ENCODE data around the gene ZBTB47. TPM values are rescaled to one million over a fixed set of nuclear protein-coding genes. Genes with fewer than 3 reads are reported as not detected.

The ZBTB47 gene
- total and polyA plus RNA-seq, 2 experiments from 2014 or later: 5.2 to 72.8 TPM

DNA sequence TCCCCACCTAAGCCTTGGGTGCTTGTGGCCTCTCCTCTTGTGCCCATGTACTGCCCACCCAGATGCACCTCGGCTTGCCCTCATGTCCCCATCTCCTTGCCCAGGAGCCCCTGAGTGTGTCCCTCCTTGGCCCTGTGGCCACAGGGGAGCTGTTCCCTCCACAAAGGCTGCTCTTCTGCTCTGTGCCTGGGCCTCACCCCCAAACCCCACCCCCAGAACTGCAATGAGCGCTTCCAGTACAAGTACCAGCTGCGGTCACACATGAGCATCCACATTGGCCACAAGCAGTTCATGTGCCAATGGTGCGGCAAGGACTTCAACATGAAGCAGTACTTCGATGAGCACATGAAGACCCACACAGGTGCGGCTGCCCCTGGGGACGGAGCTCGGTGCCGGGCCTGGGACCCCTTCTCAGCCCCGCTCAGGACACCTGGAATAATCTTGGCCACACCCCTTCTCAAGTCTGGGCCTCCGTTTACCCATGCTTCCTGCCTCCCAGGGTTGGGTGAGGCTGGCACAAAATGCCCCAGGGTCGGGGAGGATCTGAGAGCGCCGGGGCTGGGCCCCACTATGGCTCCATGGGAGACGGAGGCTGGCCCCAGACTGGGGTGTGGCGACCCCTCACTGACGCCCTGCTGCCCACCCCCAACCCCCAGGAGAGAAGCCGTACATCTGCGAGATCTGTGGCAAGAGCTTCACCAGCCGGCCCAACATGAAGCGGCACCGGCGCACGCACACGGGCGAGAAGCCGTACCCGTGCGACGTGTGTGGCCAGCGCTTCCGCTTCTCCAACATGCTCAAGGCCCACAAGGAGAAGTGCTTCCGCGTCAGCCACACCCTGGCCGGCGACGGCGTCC, 10.3 kb downstream of the ZBTB47 start:
- peaks cover 8% of the 10 kb centered on the region; the same call in 1 of the 2 replicates for H3K4me1 ChIP-seq (ENCODE audit: insufficient read depth)
- H3K9me2 ChIP-seq (ENCODE audit: insufficient read depth): no peaks in the 10 kb centered on the region
- no peaks in the 10 kb centered on the region for H3K9me3 ChIP-seq (ENCODE audit: low read depth)
- 89 to 90% methylated on average over 24 to 38 of the region's 38 CpGs for WGBS, 2 experiments (ENCODE audit: low coverage in 1 of 2, low lambda C conversion rate in 2 of 2, missing lambda C conversion rate in 2 of 2)
- H3K79me2 ChIP-seq (ENCODE audit: insufficient read depth): no peaks in the 10 kb centered on the region
- TF ChIP-seq EZH2phosphoT487 (IDR thresholded peaks at IDR 0.05; ENCODE audit: insufficient read depth, low read depth): no peak
- no peak for TF ChIP-seq EZH2 (IDR thresholded peaks at IDR 0.05; ENCODE audit: insufficient read depth, poor library complexity, severe bottlenecking)
- H3K4me2 ChIP-seq (ENCODE audit: unreplicated experiment): no peak overlapping the region
- H4K20me1 ChIP-seq (ENCODE audit: insufficient read depth): no peaks in the 10 kb centered on the region
- H3K27ac ChIP-seq: no peak overlapping the region
- in situ Hi-C loops (cut with MboI): no loop called here
- no peaks in the 10 kb centered on the region; the same call in 1 of the 2 replicates for H3F3A ChIP-seq (ENCODE audit: insufficient read depth)
- H3K9ac ChIP-seq: no peak overlapping the region
- DNase-seq: no peak
- no peak overlapping the region for H3K4me3 ChIP-seq
- H2AFZ ChIP-seq: no peak overlapping the region
- H3K27me3 ChIP-seq (replicated peaks; ENCODE audit: insufficient read depth): no peaks in the 10 kb centered on the region
- H3K36me3 ChIP-seq (ENCODE audit: low read depth): no peaks in the 10 kb centered on the region; the same call in 1 of the 2 replicates

DNA sequence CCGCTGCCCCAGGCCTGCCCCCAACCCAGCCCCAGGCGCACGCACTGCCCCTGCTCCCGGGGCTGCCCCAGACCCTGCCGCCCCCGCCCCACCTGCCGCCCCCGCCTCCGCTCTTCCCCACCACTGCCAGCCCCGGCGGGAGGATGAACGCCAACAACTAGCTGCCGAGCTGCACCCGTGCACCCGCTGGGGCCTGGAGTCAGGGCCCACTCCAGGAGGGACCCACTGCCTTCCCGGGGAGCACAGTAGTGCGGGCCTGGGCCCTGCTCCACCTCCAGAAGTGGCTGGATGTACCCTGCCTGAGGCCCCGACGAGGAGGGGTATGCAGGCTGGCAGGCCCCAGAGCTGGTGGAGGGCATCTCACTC, 10.9 kb downstream of the ZBTB47 start:
- no peaks in the 10 kb centered on the region for H3K9me3 ChIP-seq (ENCODE audit: low read depth)
- no peaks in the 10 kb centered on the region for H4K20me1 ChIP-seq (ENCODE audit: insufficient read depth)
- H3K9ac ChIP-seq: no peak overlapping the region
- WGBS, 2 experiments (ENCODE audit: low coverage in 1 of 2, low lambda C conversion rate in 2 of 2, missing lambda C conversion rate in 2 of 2): 78 to 83% methylated on average over 6 to 19 of the region's 19 CpGs
- H3K4me3 ChIP-seq: no peak overlapping the region
- no peak for DNase-seq
- H2AFZ ChIP-seq: no peak overlapping the region
- peaks cover 8% of the 10 kb centered on the region; the same call in 1 of the 2 replicates for H3K4me1 ChIP-seq (ENCODE audit: insufficient read depth)
- in situ Hi-C loops (cut with MboI): no loop called here
- no peaks in the 10 kb centered on the region for H3K27me3 ChIP-seq (replicated peaks; ENCODE audit: insufficient read depth)
- H3K79me2 ChIP-seq (ENCODE audit: insufficient read depth): no peaks in the 10 kb centered on the region
- TF ChIP-seq EZH2 (IDR thresholded peaks at IDR 0.05; ENCODE audit: insufficient read depth, poor library complexity, severe bottlenecking): no peak
- TF ChIP-seq EZH2phosphoT487 (IDR thresholded peaks at IDR 0.05; ENCODE audit: insufficient read depth, low read depth): no peak
- no peaks in the 10 kb centered on the region for H3K9me2 ChIP-seq (ENCODE audit: insufficient read depth)
- no peak overlapping the region for H3K27ac ChIP-seq
- no peaks in the 10 kb centered on the region; the same call in 1 of the 2 replicates for H3K36me3 ChIP-seq (ENCODE audit: low read depth)
- no peak overlapping the region for H3K4me2 ChIP-seq (ENCODE audit: unreplicated experiment)
- no peaks in the 10 kb centered on the region; the same call in 1 of the 2 replicates for H3F3A ChIP-seq (ENCODE audit: insufficient read depth)

DNA sequence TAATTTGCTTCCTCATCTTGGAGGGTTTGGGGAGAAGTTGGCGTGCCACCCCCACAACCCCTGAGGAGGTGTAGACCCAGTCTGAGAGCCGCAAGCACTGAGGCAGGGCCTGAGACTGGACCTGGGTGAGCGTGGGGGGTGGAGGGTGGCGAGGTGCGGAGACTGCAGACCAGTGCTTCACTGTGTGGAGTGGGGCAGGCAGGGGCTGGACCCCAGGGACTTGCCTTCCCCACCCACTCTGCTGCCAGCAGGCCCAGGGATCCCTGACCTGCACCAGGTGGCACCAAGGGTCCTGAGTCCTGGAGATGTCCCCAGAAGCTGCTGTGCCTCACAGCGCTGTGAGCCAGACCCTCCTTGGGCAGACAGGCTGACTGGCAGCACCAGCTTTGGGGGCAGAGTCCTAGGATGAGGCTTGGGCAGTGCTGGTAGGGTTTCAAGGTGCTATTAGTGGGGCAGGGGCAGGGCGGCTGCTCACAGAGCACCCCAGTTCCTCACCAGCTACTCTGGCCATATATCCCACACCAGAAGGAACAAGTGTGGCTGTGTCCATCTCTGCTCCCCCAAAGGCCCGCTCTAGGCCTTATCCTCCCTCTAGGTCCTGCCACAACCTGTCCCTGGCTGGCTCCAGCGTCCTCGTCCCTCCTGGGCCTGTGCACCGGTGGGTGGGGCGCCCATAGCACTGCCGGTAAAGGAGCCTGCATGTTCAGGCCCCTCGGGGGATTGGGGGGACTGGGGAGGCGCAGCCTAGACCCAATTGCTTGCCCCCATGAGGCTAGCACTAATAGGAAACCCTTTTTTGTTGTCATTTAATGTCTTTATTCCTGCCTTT, 11.8 kb downstream of the ZBTB47 start:
- Histone ChIP-seq H3K36me3 (ENCODE audit: low read depth) (no peaks in the 10 kb centered on the region; the same call in 1 of the 2 replicates), H2AFZ (no peak overlapping the region), H3K27ac (no peak overlapping the region), H3K27me3 (replicated peaks; ENCODE audit: insufficient read depth) (no peaks in the 10 kb centered on the region), H3K79me2 (ENCODE audit: insufficient read depth) (no peaks in the 10 kb centered on the region), H3K4me1 (ENCODE audit: insufficient read depth) (0 out of 2 replicates have a peak, but pooled peaks cover under 1% of the 10 kb centered on the region), H3K9me3 (ENCODE audit: low read depth) (no peaks in the 10 kb centered on the region), H3K4me3 (no peak overlapping the region), H4K20me1 (ENCODE audit: insufficient read depth) (no peaks in the 10 kb centered on the region), H3K4me2 (ENCODE audit: unreplicated experiment) (no peak overlapping the region), H3F3A (ENCODE audit: insufficient read depth) (no peaks in the 10 kb centered on the region; the same call in 1 of the 2 replicates), H3K9me2 (ENCODE audit: insufficient read depth) (no peaks in the 10 kb centered on the region), H3K9ac (no peak overlapping the region)
- in situ Hi-C loops (cut with MboI): no loop called here
- no peak for TF ChIP-seq EZH2phosphoT487 (IDR thresholded peaks at IDR 0.05; ENCODE audit: insufficient read depth, low read depth)
- WGBS, 2 experiments (ENCODE audit: low coverage in 1 of 2, low lambda C conversion rate in 2 of 2, missing lambda C conversion rate in 2 of 2): 75 to 79% methylated on average over 13 to 15 of the region's 15 CpGs
- no peak for DNase-seq

DNA sequence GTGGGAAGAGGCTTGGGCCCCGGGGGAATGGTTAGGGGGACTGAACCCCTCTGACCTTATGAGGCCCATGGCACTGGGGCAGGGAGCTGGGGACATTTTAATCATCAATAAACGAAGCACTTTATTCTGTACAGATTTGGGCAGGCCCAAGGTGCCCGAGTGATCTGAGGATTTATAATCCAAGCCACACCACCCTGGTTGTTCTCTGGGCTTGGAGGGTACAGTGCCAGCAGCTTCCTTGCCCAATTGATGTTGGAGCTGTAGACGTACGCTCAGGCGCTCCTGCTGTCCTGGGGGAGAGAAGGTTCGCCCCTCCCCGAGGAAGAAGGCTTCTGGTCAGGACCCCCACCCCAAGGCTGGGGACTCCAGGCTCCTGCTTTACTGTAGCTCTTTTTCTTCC, 12.5 kb downstream of the ZBTB47 start:
- in situ Hi-C loops (cut with MboI): no loop called here

More for the DNA sequence above, 12.5 kb downstream of the ZBTB47 start:
- H3K4me3 ChIP-seq: no peak overlapping the region
- TF ChIP-seq EZH2 (IDR thresholded peaks at IDR 0.05; ENCODE audit: insufficient read depth, poor library complexity, severe bottlenecking): no peak
- TF ChIP-seq EZH2phosphoT487 (IDR thresholded peaks at IDR 0.05; ENCODE audit: insufficient read depth, low read depth): no peak
- H2AFZ ChIP-seq: no peak overlapping the region
- WGBS, 2 experiments (ENCODE audit: low coverage in 1 of 2, low lambda C conversion rate in 2 of 2, missing lambda C conversion rate in 2 of 2): 58 to 59% methylated on average over 8 of the region's 8 CpGs
- no peaks in the 10 kb centered on the region for H4K20me1 ChIP-seq (ENCODE audit: insufficient read depth)
- DNase-seq: no peak
- H3K27me3 ChIP-seq (replicated peaks; ENCODE audit: insufficient read depth): no peaks in the 10 kb centered on the region
- H3K9ac ChIP-seq: no peak overlapping the region
- H3F3A ChIP-seq (ENCODE audit: insufficient read depth): no peaks in the 10 kb centered on the region; the same call in 1 of the 2 replicates
- no peak overlapping the region for H3K27ac ChIP-seq
- no peaks in the 10 kb centered on the region for H3K79me2 ChIP-seq (ENCODE audit: insufficient read depth)
- H3K9me3 ChIP-seq (ENCODE audit: low read depth): no peaks in the 10 kb centered on the region
- no peak overlapping the region for H3K4me2 ChIP-seq (ENCODE audit: unreplicated experiment)
- H3K36me3 ChIP-seq (ENCODE audit: low read depth): no peaks in the 10 kb centered on the region; the same call in 1 of the 2 replicates
- no peaks in the 10 kb centered on the region for H3K4me1 ChIP-seq (ENCODE audit: insufficient read depth)
- H3K9me2 ChIP-seq (ENCODE audit: insufficient read depth): no peaks in the 10 kb centered on the region

Data from GM23248 (cell line).